Camera-type eye (tissue), 1 donor: Measurements from ENCODE around the gene ABHD12. TPM values are rescaled to one million over a fixed set of nuclear protein-coding genes. Genes with fewer than 3 reads are reported as not detected.

ENCODE experiments used
- total RNA-seq: library from RNA; depleted of rRNA; stranded (reverse); fragments of >200 nt; gene quantifications from one replicate; pipeline ENCODE4 v1.2.3, GENCODE V29; 2014

Gene ABHD12
- total RNA-seq = 61.4 TPM

GRCh38 chr20:25390538-25391528, at the start of gene ABHD12:
Gene ABHD12, minus strand, starts transcription at chr20:25390835. Its CDS starts 132 bp downstream, at chr20:25390703.

GRCh38 chr20:25407311-25408169, 16.9 kb upstream of the ABHD12 start, which contains the start of gene GINS1:
Gene GINS1, plus strand, starts transcription at chr20:25407673. Its CDS starts 148 bp downstream, at chr20:25407821.

Other genes starting within 250 kb of the ABHD12 start
- 36.1 TPM for gene ENTPD6, start 195.1 kb downstream of the ABHD12 start, total RNA-seq
- 71.0 TPM for gene PYGB, start 142.8 kb downstream of the ABHD12 start, total RNA-seq
- gene GINS1, start 16.8 kb upstream of the ABHD12 start, total RNA-seq = 6.8 TPM
- 44.2 TPM for gene NINL, start 194.7 kb upstream of the ABHD12 start, total RNA-seq
- gene NANP, start 233.2 kb upstream of the ABHD12 start, total RNA-seq = 12.3 TPM